HG03280 (cell line): ENCODE data around the gene PRKCH.
"Not testable (repeated sequence)": the region's sequence is repeated elsewhere in the genome, so short reads cannot be mapped to it uniquely, and the experiment has no call there.

Source experiments
- ATAC-seq: cut with Tn5 transposase; IDR thresholded peaks from one replicate; pipeline ENCODE4 v1.9.1; 2021; ENCODE audit warnings: mild to moderate bottlenecking, moderate library complexity; ENCODE audit not compliant: unreplicated experiment

PRKCH gene

DNA sequence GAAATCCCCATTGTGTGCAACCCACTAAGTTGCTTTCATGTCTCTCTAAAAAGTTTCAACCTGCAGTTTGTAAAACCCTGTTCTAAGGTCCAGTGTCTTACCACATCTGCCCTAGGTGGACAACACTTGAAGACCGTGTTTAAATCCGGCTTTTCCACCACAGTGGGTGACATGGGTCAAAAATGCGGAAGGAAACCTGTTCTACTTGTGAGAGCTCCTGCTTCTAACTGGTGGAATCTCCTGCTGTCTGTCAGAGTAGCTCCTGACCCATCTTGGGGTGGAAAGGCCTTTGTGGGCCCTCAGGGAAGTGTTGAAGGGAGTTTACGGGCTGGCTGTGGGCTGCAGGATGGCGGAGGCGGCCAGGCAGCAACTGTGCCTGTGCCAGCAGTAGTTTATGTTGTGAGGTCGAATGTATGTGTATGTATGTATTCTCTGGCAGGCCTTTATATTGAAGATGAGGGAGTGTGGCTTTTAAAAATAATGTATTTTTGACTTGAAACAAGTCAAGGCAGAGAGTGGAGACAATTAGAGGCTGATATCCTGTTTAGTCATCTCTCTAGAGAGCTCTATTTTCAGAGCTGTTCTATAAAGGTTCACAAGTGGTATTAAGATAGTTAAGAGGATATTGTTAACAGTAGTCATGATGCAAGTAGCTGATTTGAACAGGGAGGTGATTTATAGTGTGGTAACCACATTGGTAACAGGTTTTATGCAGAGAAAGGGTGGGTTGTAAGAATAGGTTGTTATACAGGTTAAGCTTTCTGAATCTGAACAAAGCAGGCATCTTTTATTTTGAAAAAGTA is 67.0 kb downstream of the PRKCH start:
- ATAC-seq = peak; percentile 69

DNA sequence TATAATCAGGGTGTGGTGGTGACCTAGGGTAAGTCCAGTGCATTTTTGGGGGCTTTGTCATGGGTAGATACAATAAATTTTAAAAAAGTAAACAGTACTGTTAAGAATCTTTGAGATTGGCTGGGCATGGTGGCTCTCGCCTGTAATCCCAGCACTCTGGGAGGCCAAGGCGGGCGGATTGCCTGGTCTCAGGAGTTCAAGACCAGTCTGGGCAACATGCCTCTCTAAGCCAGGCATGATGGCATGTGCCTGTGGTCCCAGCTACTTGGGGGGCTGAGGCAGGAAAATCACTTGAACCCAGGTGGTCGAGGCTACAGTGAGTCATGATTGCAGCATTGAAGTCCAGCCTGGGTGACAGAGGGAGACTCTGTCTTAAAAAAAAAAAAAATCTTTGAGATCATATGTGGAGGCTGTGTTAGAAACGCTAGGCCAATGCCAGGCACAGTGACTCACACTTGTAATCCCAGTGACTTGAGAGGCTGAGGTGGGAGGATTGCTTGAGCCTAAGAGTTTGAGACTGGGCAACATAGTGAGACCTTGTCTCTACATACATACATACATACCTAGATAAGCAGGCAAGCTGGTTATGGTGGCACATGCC is 67.7 kb downstream of the PRKCH start:
- no peak for ATAC-seq

GRCh38 chr14:61391119-61391518 is 69.7 kb downstream of the PRKCH start:
- ATAC-seq = no peak

GRCh38 chr14:61392297-61392696 is 70.9 kb downstream of the PRKCH start:
- ATAC-seq = no peak

DNA sequence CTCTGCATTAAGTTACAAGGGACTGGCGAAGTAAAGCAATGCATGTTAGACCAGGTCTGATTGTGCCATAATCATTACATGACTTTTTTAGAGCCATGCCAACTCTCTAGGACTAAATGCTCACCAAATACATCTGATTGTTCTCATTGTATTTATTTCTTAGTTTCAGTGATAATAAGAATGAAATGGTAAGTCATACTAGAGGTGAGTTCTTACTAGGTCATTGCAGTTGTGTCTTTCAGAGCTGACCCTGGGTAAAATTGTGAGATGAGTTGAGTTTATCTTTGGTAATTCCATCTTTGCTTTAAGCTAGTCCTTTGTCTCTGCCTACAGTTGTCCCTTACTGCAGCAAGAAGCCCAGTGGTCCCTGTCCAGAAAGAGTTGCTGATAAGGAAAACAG is 73.2 kb downstream of the PRKCH start:
- no peak for ATAC-seq

DNA sequence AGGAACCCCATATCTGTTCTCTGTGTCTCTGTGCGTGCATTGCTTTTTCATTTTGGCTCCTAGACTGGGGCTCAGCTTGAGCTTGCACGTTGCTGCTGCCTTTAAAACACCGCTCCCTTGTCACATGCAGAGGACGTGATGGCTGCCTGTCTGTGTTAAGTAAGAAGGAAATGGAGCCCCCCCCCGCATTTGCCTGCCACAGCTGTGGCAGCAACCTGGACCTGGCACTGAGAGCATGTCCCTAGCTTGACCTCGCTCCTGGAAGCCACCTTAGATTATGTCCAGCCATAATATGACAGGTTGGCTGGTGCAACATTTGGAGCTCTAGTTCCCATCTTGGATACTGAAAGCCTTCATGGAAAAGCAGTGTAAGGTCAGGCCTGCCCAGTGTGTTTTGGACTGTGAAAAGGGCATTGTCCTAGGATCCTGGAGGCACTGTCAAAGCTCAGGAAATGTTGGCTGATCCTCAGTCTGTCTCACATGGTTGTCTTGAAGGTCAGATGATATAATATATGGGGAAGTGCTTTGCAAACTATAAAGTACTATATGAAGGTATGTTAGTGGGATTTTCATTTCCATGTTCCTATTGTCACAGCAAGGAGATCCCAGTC is 73.8 kb downstream of the PRKCH start:
- no peak for ATAC-seq

DNA sequence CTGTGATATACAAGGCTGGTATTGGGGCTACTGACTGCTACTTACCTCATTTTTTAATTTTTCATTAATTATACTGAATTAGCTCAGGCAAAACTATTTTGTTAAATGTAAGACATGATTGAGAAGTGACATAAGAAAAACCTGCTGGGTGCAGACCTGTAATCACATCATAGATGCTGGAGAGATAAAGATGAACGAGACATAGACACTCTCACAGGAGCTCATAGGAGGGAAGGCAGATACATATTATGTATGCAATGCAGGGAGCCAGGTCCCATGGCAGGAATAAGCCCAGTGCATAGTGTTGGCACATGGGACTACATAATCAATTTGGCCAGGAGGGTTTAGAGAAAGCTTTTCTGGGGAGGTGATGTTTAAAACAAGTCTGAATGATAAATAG is 74.9 kb downstream of the PRKCH start:
- ATAC-seq = no peak

DNA sequence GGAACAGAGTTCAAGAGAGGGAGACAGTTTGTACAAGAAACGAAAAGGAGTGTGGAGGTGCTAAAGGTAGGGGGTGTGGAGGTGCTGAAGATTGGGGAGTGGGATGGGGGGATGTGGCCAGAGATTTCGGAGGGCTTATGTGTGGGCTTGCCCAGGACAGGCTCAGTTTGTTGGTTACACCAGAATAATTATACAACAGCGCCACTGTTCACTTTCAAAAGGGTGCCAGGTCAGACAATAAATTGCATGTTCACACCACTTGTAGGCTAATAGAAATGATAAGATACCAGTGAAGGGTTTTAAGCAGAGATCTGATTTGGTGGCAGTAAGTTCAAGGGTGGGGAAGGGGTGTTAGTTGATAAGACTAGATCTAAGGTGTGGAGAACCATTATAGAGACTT is 75.3 kb downstream of the PRKCH start:
- ATAC-seq = no peak

DNA sequence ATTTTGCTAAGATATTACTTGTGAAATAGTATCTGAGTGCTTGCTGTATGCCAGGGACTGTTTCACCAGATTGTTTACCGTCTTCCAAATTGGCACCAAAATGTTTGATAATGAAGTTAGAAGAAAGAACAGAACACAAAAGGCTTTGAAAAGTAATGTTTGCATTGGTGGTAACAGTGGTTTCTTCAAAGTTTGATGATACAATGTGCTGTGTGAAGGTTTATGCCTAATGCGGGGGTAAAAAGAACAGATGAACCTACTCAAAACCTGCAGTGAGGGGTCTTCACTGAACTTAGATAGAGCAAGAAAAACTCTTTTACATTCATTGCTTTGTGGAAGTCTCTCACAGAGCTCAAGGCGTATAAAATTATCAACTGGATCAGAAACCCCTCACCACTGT is 76.2 kb downstream of the PRKCH start:
- ATAC-seq = no peak

- ATAC-seq = no peak
These were observed 76.8 kb downstream of the PRKCH start for GRCh38 chr14:61398221-61398620.

- ATAC-seq = no peak
These were observed 78.0 kb downstream of the PRKCH start for GRCh38 chr14:61399365-61399764.

DNA sequence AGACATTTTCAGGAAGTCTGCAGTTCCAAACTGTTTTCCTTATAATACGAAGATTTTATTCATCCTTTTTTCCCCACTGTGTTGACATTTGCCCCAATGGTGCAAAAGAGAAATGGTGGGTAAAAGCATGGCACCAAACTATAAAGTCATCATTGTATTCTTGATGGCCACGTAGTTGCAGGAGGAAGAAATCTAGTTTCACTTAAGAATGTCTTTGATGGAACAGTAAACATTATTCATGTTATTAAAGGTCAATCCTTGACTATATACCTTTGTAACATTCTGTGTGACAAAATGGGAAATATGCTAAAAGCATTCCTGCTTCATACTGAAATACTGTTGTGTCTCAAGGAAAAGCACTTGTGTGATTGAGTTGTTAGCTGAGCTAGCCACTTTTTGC is 80.1 kb downstream of the PRKCH start:
- ATAC-seq = no peak

DNA sequence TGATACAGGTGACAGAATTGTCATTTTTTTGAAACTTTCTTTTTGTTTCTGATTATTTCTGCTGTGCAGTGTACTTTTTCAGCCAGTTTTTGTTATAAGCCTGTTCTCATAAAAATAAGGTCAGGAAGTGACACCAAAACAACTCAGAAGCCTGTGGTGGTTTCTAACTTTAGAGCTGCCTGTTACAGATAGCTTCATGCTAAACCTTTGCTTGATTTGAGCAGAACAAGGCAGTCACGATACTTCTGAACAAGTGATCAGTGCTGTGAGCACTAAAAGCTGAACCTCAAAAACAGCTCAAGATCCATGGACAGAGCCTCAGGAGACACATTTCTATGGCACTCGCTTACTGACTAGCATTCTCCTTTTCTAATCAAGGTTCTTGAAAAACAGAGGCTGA is 82.0 kb downstream of the PRKCH start:
- ATAC-seq = no peak

GRCh38 chr14:61404637-61405036 is 83.3 kb downstream of the PRKCH start:
- ATAC-seq = no peak

- no peak for ATAC-seq
These were observed 84.8 kb downstream of the PRKCH start for GRCh38 chr14:61406198-61406597.

DNA sequence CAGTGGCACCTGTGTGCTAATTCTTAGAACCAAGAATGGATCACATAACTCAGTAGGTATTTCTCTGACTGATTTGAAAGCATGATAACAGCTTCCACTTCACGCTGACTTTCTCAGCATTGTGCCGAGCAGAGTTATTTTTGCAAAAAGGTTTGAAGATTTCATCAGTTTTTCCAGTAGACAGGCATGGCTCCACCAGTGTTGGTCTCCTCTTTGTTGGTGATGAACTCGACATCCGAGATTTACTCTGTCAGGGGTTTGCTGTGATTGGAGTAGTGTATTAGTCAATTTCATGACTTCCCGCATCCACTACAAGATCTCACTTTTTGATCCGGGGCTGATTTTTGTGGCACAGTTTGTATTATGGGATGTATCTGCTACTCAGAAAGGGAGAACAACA is 85.3 kb downstream of the PRKCH start:
- no peak for ATAC-seq

GRCh38 chr14:61408498-61408897 is 87.1 kb downstream of the PRKCH start:
- ATAC-seq = no peak

DNA sequence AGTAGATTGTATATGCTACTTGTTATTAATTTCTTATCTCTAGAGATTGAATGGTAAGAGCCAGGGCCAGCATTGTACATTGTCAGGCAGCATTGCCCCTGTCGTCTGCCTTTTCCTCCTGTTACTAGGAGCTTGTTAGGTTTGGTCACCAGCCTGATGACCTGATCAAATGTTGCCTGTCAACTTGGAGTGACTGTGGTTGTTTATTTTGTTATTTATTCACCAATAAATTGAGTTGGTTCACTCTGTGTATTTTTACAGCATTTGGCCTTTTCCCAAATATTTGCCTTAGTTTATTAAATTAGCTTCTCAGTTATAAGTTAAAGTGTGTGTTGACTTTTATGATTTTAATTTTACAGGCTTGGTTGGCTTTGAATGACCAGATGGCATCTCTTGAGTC is 88.4 kb downstream of the PRKCH start:
- ATAC-seq = no peak

GRCh38 chr14:61415934-61416333 is 94.6 kb downstream of the PRKCH start:
- not testable (repeated sequence) for ATAC-seq

- no peak for ATAC-seq
These were observed 95.2 kb downstream of the PRKCH start for GRCh38 chr14:61416591-61416990.

DNA sequence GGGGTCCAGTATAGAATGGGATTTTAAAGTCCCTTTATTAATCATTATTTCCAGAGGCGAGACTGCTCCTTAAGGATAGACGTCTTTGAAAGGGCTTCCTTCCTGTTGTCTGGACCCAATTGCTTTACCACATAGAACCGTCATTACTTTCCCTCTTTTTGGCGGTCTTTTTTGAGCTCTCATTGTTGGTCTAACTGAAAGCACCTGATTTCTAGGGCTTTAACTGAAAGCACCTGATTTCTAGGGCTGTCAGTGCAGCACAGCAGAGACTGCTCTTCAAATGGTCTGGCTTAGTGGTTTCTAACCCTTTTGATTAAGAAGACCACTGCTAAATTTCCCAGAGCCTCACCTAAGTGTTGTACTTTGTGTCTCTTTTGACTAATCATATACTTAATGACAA is 95.8 kb downstream of the PRKCH start:
- ATAC-seq = no peak

DNA sequence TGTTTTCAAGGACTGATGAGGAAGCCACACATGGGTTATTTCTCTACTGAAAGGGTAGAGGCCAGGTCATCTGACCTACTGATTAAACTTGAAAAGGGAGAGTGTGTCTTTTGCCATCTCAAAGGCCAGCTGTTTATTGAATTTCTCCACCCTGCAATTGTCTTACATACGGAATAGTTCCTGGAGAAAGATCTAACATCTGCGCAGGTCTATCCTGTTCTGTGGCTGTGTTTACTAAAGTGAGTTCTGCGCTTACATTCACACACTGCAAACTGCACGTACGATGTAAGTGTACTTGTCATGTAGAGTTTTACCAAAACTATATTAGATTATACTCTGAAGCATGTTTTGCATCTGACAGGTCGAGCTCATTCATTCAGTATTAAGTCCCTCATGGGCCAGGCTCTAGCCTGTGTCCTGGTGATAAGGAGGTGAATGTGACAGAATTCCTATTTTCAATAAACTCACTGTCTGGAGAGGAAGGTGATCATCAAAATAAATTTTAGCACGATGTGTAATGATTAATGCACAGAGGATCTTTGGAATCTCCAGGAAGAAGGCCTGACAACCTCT is 96.6 kb downstream of the PRKCH start:
- no peak for ATAC-seq
